ENCODE measurements around the gene ADCY1. TPM values are rescaled to one million over a fixed set of nuclear protein-coding genes. Genes with fewer than 3 reads are reported as not detected.

Gene ADCY1
- total RNA-seq, 2 donors from 2014 or later, result 1.1 TPM

- TF ChIP-seq CTCF (IDR thresholded peaks at IDR 0.05), result no peak
- Histone ChIP-seq H3K36me3 (no peaks in the 10 kb centered on the region), H3K4me1 (no peaks in the 10 kb centered on the region), H3K9ac (ENCODE audit: low read depth in 2 of 2, low read length in 2 of 2) (no peak overlapping the region), H3K27ac (no peak overlapping the region), H3K27me3 (no peaks in the 10 kb centered on the region), H3K4me3 (no peak overlapping the region), H3K9me3 (no peaks in the 10 kb centered on the region)
- intact Hi-C loops (cut with DNase I), result no loop called here
- peak; percentile 11 for DNase-seq
Measured at GRCh38 chr7:45682836-45683555, 108.8 kb downstream of the ADCY1 start.

- intact Hi-C loops (cut with DNase I), result no loop called here
- no peaks in the 10 kb centered on the region for H3K4me1 ChIP-seq
- H3K4me3 ChIP-seq, result no peak overlapping the region
- H3K9ac ChIP-seq (ENCODE audit: low read depth in 2 of 2, low read length in 2 of 2), result no peak overlapping the region
- no peak for DNase-seq
- TF ChIP-seq CTCF (IDR thresholded peaks at IDR 0.05), result no peak
- no peaks in the 10 kb centered on the region for H3K9me3 ChIP-seq
- H3K27me3 ChIP-seq, result no peaks in the 10 kb centered on the region
- H3K27ac ChIP-seq, result no peak overlapping the region
- no peaks in the 10 kb centered on the region for H3K36me3 ChIP-seq
Measured at GRCh38 chr7:45683556-45684148, 109.5 kb downstream of the ADCY1 start.

- no peak for TF ChIP-seq CTCF (IDR thresholded peaks at IDR 0.05)
- Histone ChIP-seq H3K27me3 (no peaks in the 10 kb centered on the region), H3K9ac (ENCODE audit: low read depth in 2 of 2, low read length in 2 of 2) (no peak overlapping the region), H3K4me3 (no peak overlapping the region), H3K4me1 (no peaks in the 10 kb centered on the region), H3K9me3 (no peaks in the 10 kb centered on the region), H3K36me3 (no peaks in the 10 kb centered on the region), H3K27ac (no peak overlapping the region)
- intact Hi-C loops (cut with DNase I), result no loop called here
- no peak for DNase-seq
Measured at GRCh38 chr7:45684910-45685618, 110.9 kb downstream of the ADCY1 start.

- no peak for TF ChIP-seq CTCF (IDR thresholded peaks at IDR 0.05)
- Histone ChIP-seq H3K36me3 (no peaks in the 10 kb centered on the region), H3K4me3 (no peak overlapping the region), H3K4me1 (peaks cover 3% of the 10 kb centered on the region), H3K27me3 (no peaks in the 10 kb centered on the region), H3K27ac (no peak overlapping the region), H3K9ac (ENCODE audit: low read depth in 2 of 2, low read length in 2 of 2) (no peak overlapping the region), H3K9me3 (no peaks in the 10 kb centered on the region)
- peak; percentile 9 for DNase-seq
- intact Hi-C loops (cut with DNase I), result no loop called here
Measured at GRCh38 chr7:45685619-45686240, 111.6 kb downstream of the ADCY1 start.

GRCh38 chr7:45686441-45687184, 112.4 kb downstream of the ADCY1 start:
- DNase-seq, result peak; percentile 13
- no peak for TF ChIP-seq CTCF (IDR thresholded peaks at IDR 0.05)
- Histone ChIP-seq H3K4me3 (no peak overlapping the region), H3K9ac (ENCODE audit: low read depth in 2 of 2, low read length in 2 of 2) (no peak overlapping the region), H3K27ac (no peak overlapping the region), H3K4me1 (peaks cover 8% of the 10 kb centered on the region), H3K36me3 (no peaks in the 10 kb centered on the region), H3K27me3 (no peaks in the 10 kb centered on the region), H3K9me3 (no peaks in the 10 kb centered on the region)
- intact Hi-C loops (cut with DNase I), result no loop called here
